Fibroblast of the aortic adventitia (primary cell): ENCODE data around the gene EMILIN3. TPM values are rescaled to one million over a fixed set of nuclear protein-coding genes. Genes with fewer than 3 reads are reported as not detected.
A peak's percentile ranks its signal among the peaks of the same experiment; 100 is the strongest.
"Not testable (repeated sequence)": the region's sequence is repeated elsewhere in the genome, so short reads cannot be mapped to it uniquely, and the experiment has no call there.

Source experiments
- DNase-seq: peaks from one replicate; pipeline ENCODE4 v3.0.0-alpha.2; 2010; ENCODE audit warnings: low read depth
- H3K4me3 ChIP-seq: 2 replicates; pipeline ENCODE4 v1.5.1; 2011; ENCODE audit warnings: low read depth, mild to moderate bottlenecking, control low read depth, low read length, moderate library complexity
- CTCF ChIP-seq: IDR thresholded peaks from 2 replicates; pipeline ENCODE4 v1.5.1; 2011; ENCODE audit warnings: mild to moderate bottlenecking, low read length, control low read depth, inconsistent platforms; ENCODE audit not compliant: insufficient read depth
- total RNA-seq: library from RNA; depleted of rRNA; stranded (reverse); fragments of >200 nt; gene quantifications from 2 replicates; pipeline ENCODE4 v1.2.3, GENCODE V29; 2012; ENCODE audit warnings: low replicate concordance

The EMILIN3 gene
- total RNA-seq, 1 donor, result not detected

- peak overlapping the region; percentile 92 for H3K4me3 ChIP-seq
- no peak for TF ChIP-seq CTCF
- peak; percentile 9 for DNase-seq
Observed at GRCh38 chr20:41316051-41316450, 50.6 kb downstream of the EMILIN3 start.

- peak; percentile 39 for DNase-seq
- H3K4me3 ChIP-seq, result no peak overlapping the region
- TF ChIP-seq CTCF, result no peak
Observed at GRCh38 chr20:41314386-41314785, 52.2 kb downstream of the EMILIN3 start.

- not testable (repeated sequence) for DNase-seq, H3K4me3 ChIP-seq
Observed at GRCh38 chr20:41312009-41312408, 54.6 kb downstream of the EMILIN3 start.

Other genes starting within 250 kb of the EMILIN3 start
- gene PLCG1, start 229.3 kb downstream of the EMILIN3 start, total RNA-seq, result 38.0 and 56.4 TPM in 2 replicates
- gene ZHX3, start 49.1 kb downstream of the EMILIN3 start, total RNA-seq, result 22.1 and 47.2 TPM in 2 replicates
- gene LPIN3, start 26.0 kb downstream of the EMILIN3 start, total RNA-seq, result 3.4 and 5.3 TPM in 2 replicates